Inflammatory macrophage (primary cell): ENCODE results near the gene POLR2C.

Source experiments
- DNase-seq, 2 donors: peaks; one replicate each; pipeline ENCODE4 v3.0.0-alpha.2; 2020 to 2022

POLR2C gene

DNA sequence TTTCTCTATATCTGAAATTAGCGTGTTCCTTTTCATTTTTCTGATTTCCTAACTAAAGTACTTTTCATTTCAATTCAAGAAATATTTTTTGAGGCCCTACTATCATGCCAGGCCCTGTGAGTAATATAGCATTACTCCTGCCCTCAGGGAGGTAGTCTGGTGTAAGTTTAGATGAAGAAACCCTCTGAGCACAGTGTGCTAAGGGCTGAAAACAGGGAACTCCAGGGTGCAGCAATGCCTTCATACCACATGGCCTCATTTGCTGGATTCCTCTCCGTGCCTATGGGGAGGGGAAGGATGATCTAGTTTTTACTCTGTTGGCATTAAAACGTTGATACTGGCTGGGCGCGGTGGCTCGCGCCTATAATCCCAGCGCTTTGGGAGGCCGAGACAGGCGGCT lies 10.5 kb upstream of the POLR2C start:
- DNase-seq = peak in 1 of 2 donors; percentile 8

DNA sequence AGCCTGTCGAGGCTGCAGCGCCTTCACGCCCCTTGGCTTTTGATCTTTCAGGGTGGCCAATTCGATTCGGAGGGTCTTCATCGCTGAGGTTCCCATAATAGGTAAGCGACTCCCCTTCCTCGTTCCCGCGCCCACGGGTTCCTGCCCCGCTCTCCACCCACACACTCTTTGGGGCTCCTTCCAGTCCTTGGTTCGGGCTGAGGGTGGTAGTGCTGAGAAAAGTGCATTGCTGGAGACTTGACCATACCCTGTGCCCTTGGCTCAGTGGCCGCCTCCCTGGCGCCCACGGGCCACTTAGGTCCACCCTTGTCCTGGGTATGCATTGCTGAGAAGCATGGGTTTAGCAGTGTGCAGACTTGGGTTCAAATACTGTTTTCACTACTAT lies 491 bp downstream of the POLR2C start:
- peak; percentile 15 to 48 for DNase-seq

DNA sequence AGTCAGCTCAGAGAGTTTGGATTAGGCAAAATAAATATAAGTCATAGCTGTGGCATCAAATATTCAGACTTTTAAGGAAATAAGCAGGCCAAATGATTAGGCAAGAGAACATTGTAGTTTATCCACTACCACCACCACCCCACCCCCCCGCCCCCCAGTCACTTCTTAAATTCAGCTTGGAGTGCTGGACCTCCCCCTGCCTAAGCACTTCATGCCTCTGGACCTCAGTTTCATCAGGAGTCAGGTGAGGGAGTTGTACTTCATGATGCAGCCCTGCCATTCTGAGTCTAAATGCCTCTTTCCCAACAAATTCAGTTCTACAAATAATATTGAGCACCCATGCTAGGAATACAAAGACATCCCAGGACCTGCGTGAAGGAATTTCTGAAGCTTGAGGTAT lies 2.0 kb downstream of the POLR2C start:
- no peak for DNase-seq

- no peak for DNase-seq
Measured at GRCh38 chr16:57468346-57468745, 5.9 kb downstream of the POLR2C start.

- DNase-seq = no peak
Measured at GRCh38 chr16:57469046-57469445, 6.6 kb downstream of the POLR2C start.

DNA sequence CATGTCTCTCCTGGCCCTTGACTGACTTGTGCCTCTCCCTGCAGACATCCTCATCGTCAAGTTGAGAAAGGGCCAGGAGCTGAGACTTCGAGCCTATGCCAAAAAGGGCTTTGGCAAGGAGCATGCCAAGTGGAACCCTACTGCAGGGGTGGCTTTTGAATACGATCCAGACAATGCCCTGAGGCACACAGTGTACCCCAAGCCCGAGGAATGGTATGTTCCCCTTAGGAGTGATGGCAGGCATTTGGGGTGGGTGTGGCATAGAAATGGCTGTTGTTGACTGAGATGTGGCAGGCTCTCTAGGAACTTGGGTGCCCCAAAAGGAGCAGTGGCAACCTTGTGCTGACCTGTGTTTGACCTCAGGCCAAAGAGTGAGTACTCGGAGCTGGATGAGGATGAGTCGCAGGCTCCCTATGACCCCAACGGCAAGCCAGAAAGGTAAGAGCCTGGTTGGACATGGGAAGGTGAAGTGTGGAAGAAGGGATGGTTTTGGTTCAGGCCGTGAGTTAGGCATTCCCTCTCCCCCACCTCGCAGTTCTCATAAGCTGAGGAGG lies 7.5 kb downstream of the POLR2C start:
- no peak for DNase-seq

DNA sequence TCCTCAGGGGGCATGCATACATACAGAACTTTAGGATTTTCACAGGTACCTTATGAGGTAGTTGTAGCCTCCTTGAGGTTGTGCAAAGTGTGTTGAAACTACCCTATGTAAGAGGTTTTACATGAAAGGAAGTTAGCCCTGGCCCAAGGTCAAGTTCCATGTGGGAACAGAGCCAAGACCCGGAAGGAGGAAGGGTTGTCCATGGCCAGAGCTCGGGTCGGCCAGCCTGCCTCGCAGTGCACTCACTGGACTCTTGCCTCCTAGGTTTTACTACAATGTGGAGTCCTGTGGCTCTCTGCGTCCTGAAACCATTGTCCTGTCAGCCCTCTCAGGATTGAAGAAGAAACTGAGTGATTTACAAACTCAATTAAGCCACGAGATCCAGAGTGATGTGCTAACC lies 8.2 kb downstream of the POLR2C start:
- peak; percentile 51 to 63 for DNase-seq

DNA sequence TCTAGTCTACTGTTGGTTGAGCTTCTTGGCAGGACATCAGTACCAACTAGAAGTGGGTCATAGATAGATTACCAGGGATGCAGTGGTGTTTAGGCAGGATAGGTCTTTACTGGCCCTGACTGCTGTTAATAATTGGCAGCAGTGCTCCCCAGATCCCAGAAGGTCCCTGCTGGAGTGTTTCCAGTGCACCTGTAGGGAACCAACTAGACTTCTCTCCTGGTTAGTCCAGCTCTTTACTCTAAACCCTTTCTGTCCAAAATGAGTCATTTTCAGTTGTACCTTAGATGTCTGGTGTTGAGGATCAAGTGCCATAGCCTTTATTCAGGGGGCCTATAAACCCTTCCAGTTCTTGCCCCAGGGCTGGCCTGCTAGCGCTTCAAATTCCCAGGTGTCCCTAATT lies 8.7 kb downstream of the POLR2C start:
- no peak for DNase-seq

GRCh38 chr16:57471852-57472664 lies 9.6 kb downstream of the POLR2C start:
- no peak for DNase-seq

- DNase-seq = no peak
Measured at GRCh38 chr16:57472665-57473060, 10.2 kb downstream of the POLR2C start.

DNA sequence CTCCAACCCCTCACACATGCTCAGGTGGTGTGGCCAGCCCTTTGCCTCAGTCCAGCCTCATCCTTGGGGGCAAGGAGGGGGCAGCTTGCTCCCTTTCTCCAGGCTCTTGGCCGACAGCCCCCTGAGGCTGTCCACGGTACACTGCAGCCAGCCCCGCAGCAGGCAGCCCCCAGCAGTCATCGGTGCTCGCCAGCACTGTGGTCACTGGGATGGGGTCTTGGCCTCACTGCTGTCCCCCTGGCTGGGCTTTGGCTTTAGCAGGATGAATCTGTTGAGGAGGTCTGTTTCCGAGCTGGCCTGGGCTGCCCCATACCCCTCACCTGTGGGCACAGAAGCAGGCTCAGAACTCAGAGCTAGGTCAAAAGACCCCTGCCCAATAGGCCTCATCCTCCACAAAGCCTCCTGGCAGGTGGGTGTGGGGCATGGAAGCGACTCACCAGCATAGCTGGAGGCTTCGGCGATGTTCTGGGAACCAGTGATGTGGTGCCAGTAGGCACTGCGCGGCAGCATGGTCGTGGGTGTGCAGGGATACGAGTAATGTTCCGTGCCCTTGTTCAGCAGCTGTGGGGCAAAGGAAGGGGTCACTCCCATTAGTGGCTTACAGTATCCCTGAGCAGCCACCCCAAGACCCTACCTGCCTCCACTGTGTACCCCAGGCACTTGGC lies 10.8 kb downstream of the POLR2C start:
- no peak for DNase-seq

- no peak for DNase-seq
Measured at GRCh38 chr16:57473906-57474305, 11.4 kb downstream of the POLR2C start.

DNA sequence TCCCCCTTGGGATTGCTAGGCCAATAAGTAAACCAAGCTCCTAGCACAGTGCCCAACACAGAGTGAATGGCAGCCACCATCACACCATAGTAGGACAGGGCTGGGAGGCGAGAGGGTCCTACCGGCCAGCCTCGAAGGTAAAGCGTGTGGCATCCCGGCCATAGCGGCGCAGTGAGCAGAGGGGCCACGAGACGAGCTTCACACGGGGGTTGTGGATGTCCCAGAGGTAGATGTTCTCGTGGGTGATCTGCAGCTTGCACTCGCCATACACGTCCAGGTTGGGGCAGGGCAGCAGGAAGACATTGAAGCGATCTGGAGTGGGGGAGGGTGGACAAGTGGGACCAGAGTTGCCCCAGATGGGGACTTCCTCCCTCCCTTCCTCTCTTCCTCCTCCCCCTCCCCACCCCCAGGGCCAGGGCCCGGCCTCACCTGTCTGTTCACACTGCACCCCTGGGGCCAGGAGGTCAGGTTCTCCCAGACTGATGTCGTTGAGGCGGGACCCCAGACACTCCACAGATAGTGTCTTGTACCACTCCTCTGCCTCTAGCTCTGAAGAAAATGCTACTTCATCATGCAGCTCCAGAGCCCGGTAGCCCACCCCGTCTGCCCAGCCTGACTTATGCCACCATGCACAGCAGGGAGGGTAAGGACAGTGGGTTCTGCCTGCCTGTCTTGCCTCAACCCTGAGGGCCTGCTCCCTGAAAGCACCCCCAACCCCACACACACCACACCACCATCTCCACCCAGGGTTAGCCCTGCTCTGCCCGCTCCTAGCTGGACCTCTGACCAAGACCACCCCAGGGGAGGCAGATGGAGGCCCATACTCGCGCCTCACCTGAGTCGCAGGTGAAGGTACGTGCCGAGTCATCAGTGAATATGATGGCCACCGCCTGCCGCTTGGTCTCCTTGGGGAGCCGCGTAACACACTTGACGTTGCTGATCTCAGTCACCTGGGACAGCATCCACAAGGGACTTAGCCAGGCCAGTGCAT lies 12.5 kb downstream of the POLR2C start:
- DNase-seq = no peak

GRCh38 chr16:57475711-57476339 lies 13.3 kb downstream of the POLR2C start:
- peak; percentile 22 to 41 for DNase-seq

DNA sequence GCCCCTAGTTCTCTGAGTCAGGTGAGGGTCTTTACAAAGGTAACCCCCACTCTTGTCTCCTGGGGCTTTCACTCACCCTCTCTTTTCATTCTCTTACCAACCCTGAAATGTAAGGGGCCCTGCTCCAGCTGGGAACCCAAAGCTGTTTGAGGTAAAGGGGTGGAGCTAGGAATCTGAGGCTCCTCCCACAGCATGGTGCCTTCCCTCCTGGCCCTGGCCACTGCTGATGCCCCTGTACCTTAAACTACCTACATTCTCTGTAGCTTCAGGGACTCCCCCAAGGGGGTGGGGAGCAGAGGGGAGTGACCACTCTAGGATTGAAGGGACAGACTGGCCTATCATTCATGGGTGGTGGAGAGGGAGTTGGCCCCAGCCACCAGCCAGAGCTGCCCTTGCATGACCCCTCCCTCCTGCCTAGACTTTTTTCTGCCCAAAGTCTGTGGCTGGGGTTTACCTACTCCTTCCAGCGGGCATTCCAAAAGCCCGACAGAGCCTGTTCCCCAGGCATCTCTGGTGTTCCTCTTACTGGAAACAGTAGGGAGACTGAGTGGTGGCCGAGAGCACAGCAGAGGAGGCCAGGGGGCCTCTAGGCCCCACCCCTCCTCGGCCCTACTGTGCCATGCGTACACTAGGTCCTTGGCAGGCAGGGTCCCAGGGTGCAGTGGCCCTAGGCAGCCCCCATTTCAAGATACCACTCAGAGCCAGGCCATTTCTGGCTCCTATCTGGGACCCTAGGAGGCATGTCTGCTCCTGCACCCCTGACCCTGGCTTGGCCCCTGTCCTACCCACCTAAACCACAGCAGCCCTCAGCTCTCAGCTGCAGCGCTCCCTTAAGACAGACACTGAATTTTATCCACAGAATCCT lies 14.3 kb downstream of the POLR2C start:
- DNase-seq = no peak

DNA sequence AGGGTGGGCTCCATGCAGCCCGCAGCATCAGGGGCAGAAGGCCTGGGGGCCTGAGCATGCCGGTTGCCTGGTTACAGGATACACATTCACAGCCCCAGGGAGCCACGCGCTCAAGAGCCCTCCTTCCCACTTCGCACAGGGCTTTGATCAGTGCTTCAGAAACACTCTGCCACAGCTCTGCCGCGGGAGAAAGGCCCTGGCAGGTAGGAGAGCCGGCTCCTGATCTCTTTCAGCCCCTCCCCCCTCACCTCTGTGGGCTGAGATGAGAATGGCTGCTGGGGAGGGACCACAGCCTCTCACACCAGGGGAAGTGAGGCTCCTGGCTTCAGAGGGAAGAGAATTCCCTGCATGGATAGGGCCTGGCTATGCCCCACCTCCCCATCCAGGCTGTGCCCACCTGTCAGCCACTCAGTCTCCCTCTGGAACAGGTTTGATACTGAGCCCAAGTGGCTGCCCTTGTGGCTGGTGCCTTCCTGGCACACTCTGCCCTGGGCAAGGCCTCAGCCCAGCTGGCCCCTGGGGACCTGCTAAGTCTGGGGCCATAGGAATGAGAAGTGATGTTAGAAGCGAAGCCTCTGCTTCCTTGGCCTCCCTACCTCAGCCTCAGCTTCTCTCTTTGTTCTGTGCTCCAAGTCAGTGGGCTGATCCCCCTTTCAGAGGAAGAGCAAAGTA lies 15.2 kb downstream of the POLR2C start:
- no peak for DNase-seq

DNA sequence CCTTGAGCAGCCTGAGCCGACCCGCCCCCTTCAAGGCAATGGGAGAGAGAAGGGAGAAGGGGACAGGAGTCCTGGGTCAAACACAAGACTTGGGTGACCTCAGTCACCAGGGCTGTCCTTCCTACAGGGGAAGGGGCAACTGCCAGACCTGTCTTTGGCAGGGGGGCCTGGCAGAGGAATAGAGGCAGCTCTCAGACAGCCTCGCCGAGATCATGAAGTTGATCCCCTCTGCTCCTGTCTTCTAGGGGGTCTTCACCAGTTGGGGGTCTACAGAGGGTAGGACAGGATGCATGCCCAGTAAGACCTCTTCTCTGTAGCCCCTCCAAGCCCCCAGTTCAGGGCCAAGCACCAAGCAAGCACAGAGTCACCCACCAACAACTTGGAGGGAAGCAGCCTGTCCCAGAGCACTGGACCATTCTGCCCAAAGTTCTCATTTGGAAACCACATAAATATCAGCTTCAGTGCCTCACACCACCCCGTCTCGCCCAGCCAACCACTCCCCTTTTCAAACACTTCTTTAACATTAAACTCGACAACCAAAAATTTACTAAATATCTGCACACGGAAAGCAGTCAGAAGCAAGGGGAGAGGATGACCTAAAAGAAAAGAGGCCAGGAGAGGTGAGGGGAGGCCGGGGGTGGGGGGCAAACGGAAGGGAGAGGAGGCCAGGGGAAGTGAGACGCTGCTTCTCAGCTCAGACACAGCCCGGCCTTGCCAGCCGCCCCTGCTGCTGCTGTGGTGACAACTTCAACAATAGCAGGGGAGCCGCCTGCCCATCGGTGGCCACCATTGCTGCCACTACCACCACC lies 16.1 kb downstream of the POLR2C start:
- no peak for DNase-seq

DNA sequence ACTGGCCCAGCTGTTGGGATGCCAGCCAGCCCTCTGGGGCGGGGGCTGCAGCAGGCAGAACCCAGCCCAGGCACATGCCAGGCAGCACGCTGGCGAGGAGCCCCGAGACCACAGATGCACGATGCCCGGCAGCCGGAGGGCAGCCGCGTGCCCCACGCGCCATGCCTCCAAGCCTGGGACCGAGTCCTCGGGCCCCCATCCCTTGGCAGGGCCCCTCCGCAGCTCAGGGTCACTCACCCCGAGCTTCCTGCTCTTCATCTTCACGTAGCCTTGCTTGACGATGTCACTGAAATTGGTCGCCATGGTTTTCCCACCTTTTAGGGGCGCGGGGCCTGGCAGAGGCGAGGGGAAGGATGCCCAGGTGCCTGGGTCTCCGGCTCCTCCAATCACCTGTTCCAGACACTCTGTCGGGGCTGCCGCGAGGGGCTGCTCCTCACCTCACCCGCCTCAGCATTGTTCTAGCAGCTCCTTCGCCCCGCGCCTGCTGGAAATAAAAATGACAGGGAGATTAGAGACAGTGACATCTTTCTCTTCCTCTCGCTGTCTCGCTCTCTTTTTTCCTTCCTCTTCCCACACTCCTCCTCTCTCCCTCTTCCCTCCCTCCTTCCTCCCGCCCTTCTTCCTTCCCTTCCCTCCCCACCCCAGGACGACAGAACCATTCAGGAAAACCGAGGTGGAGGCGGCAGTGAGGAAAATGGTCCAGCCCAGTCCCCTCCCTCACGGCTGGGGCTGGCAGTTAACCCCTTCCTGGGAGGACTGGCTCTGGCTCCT lies 16.9 kb downstream of the POLR2C start:
- no peak for DNase-seq
